ACC112 (cell line): ENCODE measurements around the gene SMOC2.

ENCODE experiments used
- H2AFZ ChIP-seq: fragments of 200-600 bp; sonication (generic); one replicate; pipeline ENCODE4 v1.6.0; 2017; ENCODE audit warnings: antibody characterized with exemption, low read length; ENCODE audit not compliant: unreplicated experiment
- H3K27ac ChIP-seq: fragments of 200-600 bp; sonication (generic); 2 replicates; pipeline ENCODE4 v1.5.1; 2014; ENCODE audit warnings: low read depth, mild to moderate bottlenecking, antibody characterized with exemption, low read length, moderate library complexity
- H3K27me3 ChIP-seq: fragments of 200-600 bp; sonication (generic); 2 replicates; pipeline ENCODE4 v1.6.1; 2014; ENCODE audit warnings: mild to moderate bottlenecking, antibody characterized with exemption, low read length, moderate library complexity, mixed read lengths; ENCODE audit not compliant: insufficient read depth
- H3K36me3 ChIP-seq: fragments of 200-600 bp; sonication (generic); 2 replicates; pipeline ENCODE4 v1.6.1; 2016; ENCODE audit warnings: mild to moderate bottlenecking, antibody characterized with exemption, low read length, moderate library complexity, mixed read lengths; ENCODE audit not compliant: insufficient read depth
- H3K4me1 ChIP-seq: fragments of 200-600 bp; sonication (generic); one replicate; pipeline ENCODE4 v1.6.1; 2016; ENCODE audit warnings: low read length, mixed read lengths; ENCODE audit not compliant: insufficient read depth, unreplicated experiment, control insufficient read depth
- H3K4me3 ChIP-seq: fragments of 200-600 bp; sonication (generic); 2 replicates; pipeline ENCODE4 v1.5.1; 2014; ENCODE audit warnings: mild to moderate bottlenecking, low read depth, low read length
- H3K79me2 ChIP-seq: fragments of 200-600 bp; sonication (generic); one replicate; pipeline ENCODE4 v1.6.0; 2016; ENCODE audit warnings: low read length; ENCODE audit not compliant: control insufficient read depth, unreplicated experiment, insufficient read depth

The SMOC2 gene

GRCh38 chr6:168415993-168416530 is 24.9 kb upstream of the SMOC2 start:
- Histone ChIP-seq H3K4me1 (peaks cover 13% of the 10 kb centered on the region), H3K27ac (no peak overlapping the region)

GRCh38 chr6:168416531-168416930 is 24.5 kb upstream of the SMOC2 start:
- Histone ChIP-seq H3K79me2 (no peaks in the 10 kb centered on the region), H3K36me3 (no peaks in the 10 kb centered on the region), H2AFZ (no peak overlapping the region), H3K27ac (no peak overlapping the region), H3K4me1 (peaks cover 13% of the 10 kb centered on the region), H3K4me3 (no peak overlapping the region), H3K27me3 (no peaks in the 10 kb centered on the region)

More at GRCh38 chr6:168415993-168416530, 24.9 kb upstream of the SMOC2 start:
- Histone ChIP-seq H3K36me3 (no peaks in the 10 kb centered on the region), H2AFZ (no peak overlapping the region), H3K4me3 (no peak overlapping the region), H3K79me2 (no peaks in the 10 kb centered on the region), H3K27me3 (no peaks in the 10 kb centered on the region)

GRCh38 chr6:168417191-168417590 is 23.8 kb upstream of the SMOC2 start:
- H2AFZ ChIP-seq, result no peak overlapping the region
- H3K79me2 ChIP-seq, result no peaks in the 10 kb centered on the region
- no peak overlapping the region for H3K4me3 ChIP-seq
- H3K27ac ChIP-seq, result no peak overlapping the region
- H3K36me3 ChIP-seq, result no peaks in the 10 kb centered on the region
- H3K4me1 ChIP-seq, result peaks cover 13% of the 10 kb centered on the region
- no peaks in the 10 kb centered on the region for H3K27me3 ChIP-seq

- Histone ChIP-seq H3K4me1 (peaks cover 13% of the 10 kb centered on the region), H3K79me2 (no peaks in the 10 kb centered on the region), H3K36me3 (no peaks in the 10 kb centered on the region), H3K27me3 (no peaks in the 10 kb centered on the region), H3K27ac (no peak overlapping the region), H3K4me3 (no peak overlapping the region), H2AFZ (no peak overlapping the region)
Measured at GRCh38 chr6:168417679-168418557, 23.1 kb upstream of the SMOC2 start.

- H3K27me3 ChIP-seq, result no peaks in the 10 kb centered on the region
- H3K4me1 ChIP-seq, result peaks cover 13% of the 10 kb centered on the region
- no peak overlapping the region for H3K27ac ChIP-seq
- H2AFZ ChIP-seq, result no peak overlapping the region
- H3K4me3 ChIP-seq, result no peak overlapping the region
- no peaks in the 10 kb centered on the region for H3K36me3 ChIP-seq
- H3K79me2 ChIP-seq, result no peaks in the 10 kb centered on the region
Measured at GRCh38 chr6:168418711-168419121, 22.3 kb upstream of the SMOC2 start.

GRCh38 chr6:168419569-168419968 is 21.4 kb upstream of the SMOC2 start:
- no peak overlapping the region for H3K4me3 ChIP-seq
- no peaks in the 10 kb centered on the region for H3K79me2 ChIP-seq
- peaks cover 6% of the 10 kb centered on the region for H3K4me1 ChIP-seq
- no peak overlapping the region for H3K27ac ChIP-seq
- H3K36me3 ChIP-seq, result no peaks in the 10 kb centered on the region
- no peaks in the 10 kb centered on the region for H3K27me3 ChIP-seq
- H2AFZ ChIP-seq, result no peak overlapping the region

GRCh38 chr6:168420084-168420483 is 20.9 kb upstream of the SMOC2 start:
- Histone ChIP-seq H3K4me1 (peaks cover 2% of the 10 kb centered on the region), H3K27me3 (no peaks in the 10 kb centered on the region), H3K4me3 (no peak overlapping the region), H3K79me2 (no peaks in the 10 kb centered on the region), H3K27ac (no peak overlapping the region), H3K36me3 (no peaks in the 10 kb centered on the region), H2AFZ (no peak overlapping the region)

GRCh38 chr6:168420706-168421105 is 20.3 kb upstream of the SMOC2 start:
- no peak overlapping the region for H2AFZ ChIP-seq
- no peaks in the 10 kb centered on the region for H3K36me3 ChIP-seq
- H3K27me3 ChIP-seq, result no peaks in the 10 kb centered on the region
- H3K4me3 ChIP-seq, result no peak overlapping the region
- no peak overlapping the region for H3K27ac ChIP-seq
- no peaks in the 10 kb centered on the region for H3K79me2 ChIP-seq
- no peaks in the 10 kb centered on the region for H3K4me1 ChIP-seq

- Histone ChIP-seq H2AFZ (no peak overlapping the region), H3K27me3 (no peaks in the 10 kb centered on the region; the same call in 1 of the 2 replicates), H3K4me1 (no peaks in the 10 kb centered on the region), H3K4me3 (no peak overlapping the region), H3K27ac (no peak overlapping the region), H3K79me2 (no peaks in the 10 kb centered on the region), H3K36me3 (no peaks in the 10 kb centered on the region)
Measured at GRCh38 chr6:168427184-168427583, 13.8 kb upstream of the SMOC2 start.

- Histone ChIP-seq H3K4me3 (no peak overlapping the region), H3K4me1 (no peaks in the 10 kb centered on the region), H3K27ac (no peak overlapping the region), H2AFZ (no peak overlapping the region), H3K36me3 (no peaks in the 10 kb centered on the region), H3K27me3 (peaks cover 5% of the 10 kb centered on the region), H3K79me2 (no peaks in the 10 kb centered on the region)
Measured at GRCh38 chr6:168428052-168428826, 12.7 kb upstream of the SMOC2 start.
